CD4-positive, alpha-beta memory T cell (primary cell): ENCODE measurements around the gene ADRA2A. TPM values are rescaled to one million over a fixed set of nuclear protein-coding genes. Genes with fewer than 3 reads are reported as not detected.

Experiments used
- CTCF ChIA-PET: fragments of 350-600 bp; sonication (Branson Sonifier 250); formaldehyde crosslinking; loops from one replicate; lab custom pipeline; 2021; ENCODE audit warnings: inconsistent platforms; ENCODE audit not compliant: partially characterized antibody; lab: Charles Lee
- POLR2A ChIA-PET: fragments of 350-600 bp; sonication (Branson Sonifier 250); formaldehyde crosslinking; loops from one replicate; lab custom pipeline; 2021; ENCODE audit not compliant: partially characterized antibody; lab: Charles Lee
- DNase-seq, 5 donors: peaks; one replicate each; pipeline versions ENCODE4 v3.0.0 to v3.0.0-alpha.2; 2020 to 2022; ENCODE audit warnings: mixed read lengths in 1 of 5
- H3K27ac ChIP-seq: one replicate; pipeline ENCODE4 v1.7.0; 2013; ENCODE audit warnings: low read depth, low read length
- H3K27me3 ChIP-seq: 2 replicates; pipeline ENCODE4 v1.7.0; 2013; ENCODE audit warnings: mild to moderate bottlenecking, low read length, moderate library complexity; ENCODE audit not compliant: insufficient read depth
- H3K36me3 ChIP-seq: 2 replicates; pipeline ENCODE4 v1.7.0; 2013; ENCODE audit warnings: mild to moderate bottlenecking, low read length, moderate library complexity; ENCODE audit not compliant: insufficient read depth
- H3K4me1 ChIP-seq: 2 replicates; pipeline ENCODE4 v1.7.0; 2013; ENCODE audit warnings: mild to moderate bottlenecking, low read length, moderate library complexity; ENCODE audit not compliant: insufficient read depth
- H3K4me3 ChIP-seq, 2 donors: one replicate each; pipeline ENCODE4 v1.7.0; 2013; ENCODE audit warnings: low read length in 2 of 2, mild to moderate bottlenecking in 1 of 2
- H3K9me3 ChIP-seq, 2 donors: one replicate each; pipeline ENCODE4 v1.7.0; 2013; ENCODE audit warnings: low read length in 2 of 2, control low read depth in 1 of 2; ENCODE audit not compliant: control insufficient read depth in 1 of 2
- H3K27ac Mint-ChIP-seq, 7 donors: one replicate each; pipeline ENCODE4 v1.8.0; 2020 to 2021; ENCODE audit warnings: mixed read lengths in 7 of 7, mild to moderate bottlenecking in 6 of 7, inconsistent platforms in 3 of 7, moderate library complexity in 3 of 7
- H3K27me3 Mint-ChIP-seq, 2 donors: one replicate each; pipeline ENCODE4 v1.8.0; 2020 to 2021; ENCODE audit warnings: mixed read lengths in 2 of 2
- H3K36me3 Mint-ChIP-seq, 2 donors: one replicate each; pipeline ENCODE4 v1.8.0; 2020 to 2021; ENCODE audit warnings: mixed read lengths in 2 of 2, inconsistent platforms in 1 of 2, mild to moderate bottlenecking in 1 of 2
- H3K4me1 Mint-ChIP-seq, 4 donors: one replicate each; pipeline ENCODE4 v1.8.0; 2020 to 2021; ENCODE audit warnings: mixed read lengths in 4 of 4, mild to moderate bottlenecking in 1 of 4
- H3K4me3 Mint-ChIP-seq, 8 donors: one replicate each; pipeline ENCODE4 v1.8.0; 2020 to 2021; ENCODE audit warnings: mixed read lengths in 8 of 8, mild to moderate bottlenecking in 7 of 8, moderate library complexity in 6 of 8, inconsistent platforms in 3 of 8
- H3K9me3 Mint-ChIP-seq, 8 donors: one replicate each; pipeline ENCODE4 v1.8.0; 2020 to 2021; ENCODE audit warnings: mixed read lengths in 8 of 8, mild to moderate bottlenecking in 5 of 8, inconsistent platforms in 3 of 8, moderate library complexity in 1 of 8
- intact Hi-C: fragments of 100-400 bp; cut with micrococcal nuclease; formaldehyde crosslinking; loops from one replicate; pipeline ENCODE4 v1.15.1; 2023
- polyA plus RNA-seq, 2 donors: library from polyadenylated mRNA; unstranded; fragments of 300-500 nt; fragmentation: Illumina TruSeq; gene quantifications; one replicate each; pipeline ENCODE4 v1.2.3, GENCODE V29; 2021
- total RNA-seq, 2 experiments: library from RNA; stranded (reverse); gene quantifications; one replicate each; pipeline ENCODE4 v1.2.3, GENCODE V29; 2021

Gene ADRA2A
- total and polyA plus RNA-seq, 4 experiments from 2014 or later: not detected

GRCh38 chr10:111057006-111057405, 19.8 kb upstream of the ADRA2A start:
- Histone ChIP-seq H3K4me3 (no peak overlapping the region), H3K27me3 (no peaks in the 10 kb centered on the region), H3K9me3 (no peaks in the 10 kb centered on the region), H3K36me3 (no peaks in the 10 kb centered on the region), H3K4me1 (no peaks in the 10 kb centered on the region), H3K27ac (no peak overlapping the region)
- Mint-ChIP-seq H3K4me3 (no peak overlapping the region), H3K27ac (no peak overlapping the region), H3K9me3 (peaks cover 0 to 41% (median 19%) of the 10 kb centered on the region in 8 donors), H3K4me1 (no peaks in the 10 kb centered on the region), H3K27me3 (peaks cover 19 to 26% of the 10 kb centered on the region in 2 donors), H3K36me3 (peaks cover 0 to 3% of the 10 kb centered on the region in 2 donors)
- intact Hi-C loops: no loop called here
- no peak for DNase-seq
- POLR2A ChIA-PET: no interaction called here
- CTCF ChIA-PET: no interaction called here

- Histone ChIP-seq H3K9me3 (no peaks in the 10 kb centered on the region), H3K27me3 (peaks cover 4% of the 10 kb centered on the region), H3K4me3 (no peak overlapping the region), H3K4me1 (no peaks in the 10 kb centered on the region), H3K36me3 (no peaks in the 10 kb centered on the region), H3K27ac (no peak overlapping the region)
- intact Hi-C loops: no loop called here
- POLR2A ChIA-PET: no interaction called here
- H3K4me3 Mint-ChIP-seq: no peak overlapping the region
- no peak overlapping the region for H3K27ac Mint-ChIP-seq
- no peaks in the 10 kb centered on the region for H3K4me1 Mint-ChIP-seq
- no peak for DNase-seq
- peaks cover 0 to 18% (median 9%) of the 10 kb centered on the region in 8 donors for H3K9me3 Mint-ChIP-seq
- no peaks in the 10 kb centered on the region for H3K36me3 Mint-ChIP-seq
- CTCF ChIA-PET: no interaction called here
- peaks cover 26 to 29% of the 10 kb centered on the region in 2 donors for H3K27me3 Mint-ChIP-seq
Measured at GRCh38 chr10:111063471-111063870, 13.4 kb upstream of the ADRA2A start.

GRCh38 chr10:111072232-111072631, 4.6 kb upstream of the ADRA2A start:
- ChIA-PET POLR2A (no interaction called here), CTCF (interaction anchor here (1.1 kb wide), 1 partner anchor 151 kb away, joined by 3 read pairs; no protein-coding TSS in a partner anchor)
- Mint-ChIP-seq H3K4me1 (peaks cover 0 to 16% (median 6%) of the 10 kb centered on the region in 4 donors), H3K36me3 (no peaks in the 10 kb centered on the region), H3K9me3 (peaks cover 0 to 5% (median 0%) of the 10 kb centered on the region in 8 donors), H3K27me3 (peaks cover 24 to 45% of the 10 kb centered on the region in 2 donors), H3K27ac (no peak overlapping the region), H3K4me3 (no peak overlapping the region)
- Histone ChIP-seq H3K27ac (no peak overlapping the region), H3K27me3 (peaks cover 29% of the 10 kb centered on the region), H3K36me3 (no peaks in the 10 kb centered on the region), H3K9me3 (no peaks in the 10 kb centered on the region), H3K4me3 (no peak overlapping the region), H3K4me1 (peaks cover 8% of the 10 kb centered on the region)
- intact Hi-C loops: no loop called here
- no peak for DNase-seq

GRCh38 chr10:111075577-111076185, 1.1 kb upstream of the ADRA2A start:
- H3K27ac ChIP-seq: no peak overlapping the region
- Mint-ChIP-seq H3K27ac (no peak overlapping the region), H3K4me3 (peak overlapping the region in 7 of 8 donors; percentile 9 to 85 (median 64)), H3K27me3 (peaks cover 32 to 60% of the 10 kb centered on the region in 2 donors), H3K36me3 (no peaks in the 10 kb centered on the region), H3K4me1 (peaks cover 4 to 35% (median 14%) of the 10 kb centered on the region in 4 donors), H3K9me3 (peaks cover 0 to 4% (median 0%) of the 10 kb centered on the region in 8 donors)
- POLR2A ChIA-PET: no interaction called here
- intact Hi-C loops: no loop called here
- H3K27me3 ChIP-seq: peaks cover 29% of the 10 kb centered on the region
- CTCF ChIA-PET: interaction anchor here (1.0 to 1.6 kb wide), 4 partner anchors 11 to 1359 kb away, joined by 3 read pairs; no protein-coding TSS in a partner anchor
- peak overlapping the region in 1 of 2 donors; percentile 32 for H3K4me3 ChIP-seq
- peaks cover 8% of the 10 kb centered on the region for H3K4me1 ChIP-seq
- no peak for DNase-seq
- no peaks in the 10 kb centered on the region for H3K36me3 ChIP-seq
- H3K9me3 ChIP-seq: no peaks in the 10 kb centered on the region

DNA sequence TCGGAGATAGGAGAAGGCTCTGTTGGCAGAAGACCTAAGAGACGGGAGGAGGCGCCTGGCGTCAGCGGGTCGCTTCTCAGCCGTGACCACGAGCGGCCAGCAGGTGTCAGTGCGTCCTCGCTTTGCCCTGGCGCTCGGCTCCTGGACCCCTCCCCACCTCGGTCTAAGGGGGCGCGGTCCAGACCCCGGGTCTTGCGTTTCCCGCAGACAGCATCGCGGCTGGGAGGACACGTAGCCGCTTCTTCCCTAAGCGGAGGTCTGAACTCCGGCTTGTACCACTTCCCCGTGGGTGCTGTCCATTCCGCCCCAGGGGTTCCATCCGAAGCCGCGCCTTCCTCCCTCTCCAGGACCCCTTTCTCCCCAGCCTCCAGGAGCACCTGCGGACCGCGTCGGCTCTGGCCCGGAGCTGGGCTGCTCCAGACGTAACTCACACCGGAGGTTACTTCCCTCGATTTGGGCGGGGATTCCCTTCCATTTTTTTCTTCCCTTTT, 593 bp upstream of the ADRA2A start:
- peak overlapping the region; percentile 54 to 85 (median 66) for H3K4me3 Mint-ChIP-seq
- Histone ChIP-seq H3K27ac (no peak overlapping the region), H3K27me3 (peaks cover 29% of the 10 kb centered on the region), H3K36me3 (no peaks in the 10 kb centered on the region), H3K9me3 (no peaks in the 10 kb centered on the region), H3K4me3 (peak overlapping the region in 1 of 2 donors; percentile 32), H3K4me1 (peaks cover 8% of the 10 kb centered on the region)
- H3K9me3 Mint-ChIP-seq: peaks cover 0 to 4% (median 0%) of the 10 kb centered on the region in 8 donors
- intact Hi-C loops: no loop called here
- ChIA-PET POLR2A (no interaction called here), CTCF (interaction anchor here (0.8 to 1.6 kb wide), 5 partner anchors 10 to 1358 kb away, joined by 3 read pairs; no protein-coding TSS in a partner anchor)
- H3K4me1 Mint-ChIP-seq: peaks cover 4 to 35% (median 14%) of the 10 kb centered on the region in 4 donors
- H3K27ac Mint-ChIP-seq: no peak overlapping the region
- peaks cover 32 to 58% of the 10 kb centered on the region in 2 donors for H3K27me3 Mint-ChIP-seq
- no peaks in the 10 kb centered on the region for H3K36me3 Mint-ChIP-seq
- DNase-seq: peak in 4 of 5 donors; percentile 19 to 27 (median 22)

GRCh38 chr10:111077479-111077784, 603 bp downstream of the ADRA2A start:
- H3K27ac Mint-ChIP-seq: no peak overlapping the region
- Histone ChIP-seq H3K27ac (no peak overlapping the region), H3K27me3 (peaks cover 29% of the 10 kb centered on the region), H3K9me3 (no peaks in the 10 kb centered on the region), H3K4me3 (no peak overlapping the region), H3K36me3 (no peaks in the 10 kb centered on the region), H3K4me1 (peaks cover 8% of the 10 kb centered on the region)
- no peak for DNase-seq
- ChIA-PET CTCF (interaction anchor here (1.3 to 1.6 kb wide), 4 partner anchors 148 to 1357 kb away, joined by 3 to 4 read pairs (median 3); no protein-coding TSS in a partner anchor), POLR2A (no interaction called here)
- peak overlapping the region; percentile 65 to 88 (median 74) for H3K4me3 Mint-ChIP-seq
- H3K4me1 Mint-ChIP-seq: peaks cover 4 to 35% (median 14%) of the 10 kb centered on the region in 4 donors
- intact Hi-C loops: no loop called here
- H3K36me3 Mint-ChIP-seq: no peaks in the 10 kb centered on the region
- peaks cover 0 to 4% (median 0%) of the 10 kb centered on the region in 8 donors for H3K9me3 Mint-ChIP-seq
- H3K27me3 Mint-ChIP-seq: peaks cover 32 to 52% of the 10 kb centered on the region in 2 donors

- peaks cover 32 to 50% of the 10 kb centered on the region in 2 donors for H3K27me3 Mint-ChIP-seq
- peaks cover 29% of the 10 kb centered on the region for H3K27me3 ChIP-seq
- ChIA-PET CTCF (interaction anchor here (1.3 kb wide), 1 partner anchor 149 kb away, joined by 4 read pairs; no protein-coding TSS in a partner anchor), POLR2A (no interaction called here)
- H3K27ac ChIP-seq: no peak overlapping the region
- H3K4me3 Mint-ChIP-seq: peak overlapping the region; percentile 65 to 88 (median 74)
- peaks cover 8% of the 10 kb centered on the region for H3K4me1 ChIP-seq
- H3K27ac Mint-ChIP-seq: no peak overlapping the region
- DNase-seq: peak in 2 of 5 donors; percentile 9 to 15
- H3K36me3 Mint-ChIP-seq: no peaks in the 10 kb centered on the region
- H3K9me3 Mint-ChIP-seq: peaks cover 0 to 4% (median 0%) of the 10 kb centered on the region in 8 donors
- no peak overlapping the region for H3K4me3 ChIP-seq
- intact Hi-C loops: no loop called here
- H3K9me3 ChIP-seq: no peaks in the 10 kb centered on the region
- no peaks in the 10 kb centered on the region for H3K36me3 ChIP-seq
- H3K4me1 Mint-ChIP-seq: peaks cover 4 to 35% (median 14%) of the 10 kb centered on the region in 4 donors
Measured at GRCh38 chr10:111077785-111078504, 1.1 kb downstream of the ADRA2A start.
